NCI-H146 treated with DMSO at 0.1 percent for 48 hours (cell line): ENCODE results near the gene BTBD16.

Source experiments
- DNase-seq: peaks from one replicate; lab custom pipeline; 2025; ENCODE audit not compliant: unreplicated experiment; lab: John Stamatoyannopoulos, UW

BTBD16 gene

GRCh38 chr10:122308417-122309141 lies 37.5 kb downstream of the BTBD16 start:
- DNase-seq = no peak

DNA sequence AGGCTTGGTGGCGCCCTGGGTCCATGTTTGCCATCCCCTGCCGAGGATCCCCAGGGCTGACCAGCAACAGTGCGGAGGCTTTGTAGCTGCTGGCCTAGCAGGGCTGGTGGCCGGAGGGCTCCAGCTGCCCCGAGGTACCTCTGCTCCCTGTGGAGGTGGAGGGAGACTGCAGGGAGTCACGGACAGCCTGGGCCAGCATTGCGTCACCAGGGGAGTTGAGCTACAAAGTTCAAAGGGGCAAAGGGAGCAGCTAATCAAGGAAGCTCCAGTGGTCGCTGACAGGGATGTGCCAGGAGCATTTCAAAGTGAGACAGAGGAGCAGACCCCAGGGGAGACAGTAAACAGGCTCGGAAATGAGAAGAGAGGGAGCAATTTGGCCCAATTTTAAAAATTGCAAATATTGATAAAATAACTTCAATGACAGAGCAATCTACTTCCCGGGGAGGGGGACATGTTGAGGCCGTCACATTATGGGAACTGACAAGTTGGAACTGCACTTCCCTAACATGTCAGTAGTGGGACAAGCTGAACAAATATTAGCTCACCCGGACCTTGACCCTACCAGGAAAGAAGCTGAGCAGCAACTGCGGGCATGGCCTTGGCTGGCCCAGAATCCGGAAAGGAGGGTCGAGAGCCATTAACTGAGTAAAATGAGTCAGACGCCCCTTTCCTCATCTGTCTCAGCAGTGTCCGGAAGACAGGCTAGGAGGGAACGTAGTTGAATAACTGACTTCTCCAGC lies 39.4 kb downstream of the BTBD16 start:
- peak; percentile 85 for DNase-seq

DNA sequence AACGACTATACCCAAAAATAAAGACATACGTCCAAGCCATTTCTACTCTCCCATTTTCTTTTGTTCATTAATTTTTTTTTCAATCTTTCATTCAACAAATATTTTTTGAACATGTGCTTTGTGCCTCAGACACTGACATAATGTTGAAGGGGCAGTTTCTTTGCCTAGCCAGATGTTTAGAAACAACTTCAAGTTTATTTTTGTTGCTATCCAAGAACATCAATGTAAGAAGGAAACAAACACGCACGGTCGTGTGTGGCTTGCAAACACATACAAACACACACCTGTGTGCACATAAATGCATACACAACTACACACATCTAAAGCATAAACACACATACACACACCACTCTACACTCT lies 39.9 kb downstream of the BTBD16 start:
- no peak for DNase-seq

DNA sequence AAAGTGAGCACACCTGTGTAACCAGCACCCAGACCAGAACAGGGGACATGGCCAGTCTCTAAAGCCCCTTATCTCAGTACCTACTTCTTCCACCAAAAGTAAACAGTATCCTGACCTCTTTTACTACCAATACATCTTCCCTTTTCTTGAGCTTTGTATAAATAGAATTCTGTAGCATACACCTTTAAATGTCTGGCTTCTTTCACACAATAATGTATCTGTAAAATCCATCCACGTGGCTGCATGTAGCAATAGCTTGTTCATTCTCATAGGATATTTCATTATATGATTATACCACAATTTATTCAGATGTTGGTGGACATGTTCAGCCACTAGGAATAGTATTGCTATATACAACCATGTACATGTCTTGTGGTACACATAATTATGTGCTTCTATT lies 40.6 kb downstream of the BTBD16 start:
- DNase-seq = no peak

GRCh38 chr10:122316224-122316884 lies 45.3 kb downstream of the BTBD16 start:
- no peak for DNase-seq

GRCh38 chr10:122321960-122322359 lies 50.9 kb downstream of the BTBD16 start:
- no peak for DNase-seq

- DNase-seq = no peak
Measured at GRCh38 chr10:122323189-122323588, 52.1 kb downstream of the BTBD16 start.

- no peak for DNase-seq
Measured at GRCh38 chr10:122323941-122324675, 53.0 kb downstream of the BTBD16 start.

GRCh38 chr10:122325235-122325634 lies 54.1 kb downstream of the BTBD16 start:
- no peak for DNase-seq

- DNase-seq = no peak
Measured at GRCh38 chr10:122326385-122326784, 55.3 kb downstream of the BTBD16 start.

- DNase-seq = no peak
Measured at GRCh38 chr10:122326806-122327205, 55.7 kb downstream of the BTBD16 start.

DNA sequence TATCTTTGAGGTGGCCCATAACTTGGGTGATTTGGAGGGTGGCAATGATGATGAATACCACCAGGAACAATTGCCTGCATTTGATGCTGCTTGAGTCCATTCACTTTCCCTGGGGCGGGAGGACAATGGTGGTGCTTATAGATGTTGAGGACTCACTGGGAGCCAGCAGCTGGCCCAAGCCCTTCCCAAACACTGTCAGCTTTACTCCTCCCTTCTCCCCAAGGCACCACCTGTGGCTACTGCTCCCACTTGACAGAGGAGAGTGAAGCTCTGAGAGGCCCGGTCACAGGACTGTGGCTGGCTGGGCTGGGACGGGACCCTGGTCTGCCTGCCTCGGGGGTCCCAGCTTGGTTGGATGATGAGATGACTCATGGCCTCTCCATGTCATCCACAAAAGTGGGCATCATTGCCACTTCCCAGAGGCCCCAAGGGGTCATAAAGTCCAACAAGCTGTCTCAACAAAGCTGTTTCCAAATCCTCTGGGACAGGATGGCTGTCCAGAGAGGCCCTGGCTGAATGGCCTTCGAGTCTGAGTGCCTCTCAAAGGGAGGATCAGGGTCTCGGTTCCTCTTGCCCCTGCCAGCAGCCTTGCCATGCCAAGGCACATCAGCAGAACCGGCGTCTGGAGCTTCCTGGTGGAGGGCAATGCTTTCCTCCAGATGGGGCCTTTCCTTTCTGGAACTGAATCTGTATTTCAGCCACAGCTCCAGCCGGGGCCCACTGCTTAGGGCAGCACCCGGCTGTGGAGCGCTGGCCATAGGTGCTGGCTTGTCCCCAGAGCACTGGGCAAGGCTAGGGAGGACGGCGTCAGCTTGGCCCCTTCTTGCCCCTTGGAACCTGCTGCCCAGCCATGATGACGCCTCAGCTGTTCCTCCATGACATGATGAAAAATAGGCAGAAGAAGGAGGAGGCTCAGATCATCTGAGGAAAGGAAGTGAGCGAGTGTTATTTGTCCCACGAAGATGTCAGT lies 56.4 kb downstream of the BTBD16 start:
- DNase-seq = no peak

DNA sequence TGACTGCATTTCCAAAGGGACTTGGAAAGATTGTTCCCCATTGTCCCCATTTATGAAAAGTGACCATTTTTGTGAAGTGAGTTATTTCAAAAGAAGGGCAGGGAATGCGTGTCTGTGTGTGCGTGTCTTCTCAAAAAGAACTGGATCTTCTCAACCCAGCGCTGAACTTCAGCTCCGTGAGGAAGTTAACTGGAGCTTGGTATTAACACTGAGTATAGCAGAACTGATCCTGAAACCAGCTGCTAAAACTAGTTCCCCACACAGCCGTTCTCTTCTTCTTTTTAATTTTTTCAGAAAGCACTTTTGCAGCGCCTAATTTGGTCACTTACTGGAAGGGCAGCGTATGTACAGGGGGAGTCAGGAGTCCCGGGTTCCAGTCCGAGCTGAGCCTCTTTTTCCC lies 57.6 kb downstream of the BTBD16 start:
- DNase-seq = no peak

DNA sequence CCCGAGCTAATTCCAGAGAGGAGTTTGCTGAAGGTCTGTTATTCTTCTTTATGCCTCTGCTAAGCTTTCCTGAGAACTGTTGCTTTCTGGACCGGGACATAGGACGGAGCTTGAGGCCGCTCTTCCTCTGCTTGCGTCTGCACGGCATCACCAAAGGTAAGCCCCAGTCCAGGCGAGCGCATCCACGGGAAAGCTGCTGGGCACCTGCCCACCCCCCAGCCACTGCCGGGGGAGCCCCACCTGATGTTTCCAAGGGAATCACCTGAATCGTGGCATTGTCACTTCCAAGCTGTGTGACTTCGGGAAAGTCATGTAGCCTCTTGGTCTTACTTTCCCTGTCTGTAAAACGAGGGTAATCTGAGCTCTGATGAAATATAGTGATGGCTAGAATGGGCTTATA lies 58.3 kb downstream of the BTBD16 start:
- no peak for DNase-seq

- DNase-seq = no peak
Measured at GRCh38 chr10:122331100-122331499, 60.0 kb downstream of the BTBD16 start.

DNA sequence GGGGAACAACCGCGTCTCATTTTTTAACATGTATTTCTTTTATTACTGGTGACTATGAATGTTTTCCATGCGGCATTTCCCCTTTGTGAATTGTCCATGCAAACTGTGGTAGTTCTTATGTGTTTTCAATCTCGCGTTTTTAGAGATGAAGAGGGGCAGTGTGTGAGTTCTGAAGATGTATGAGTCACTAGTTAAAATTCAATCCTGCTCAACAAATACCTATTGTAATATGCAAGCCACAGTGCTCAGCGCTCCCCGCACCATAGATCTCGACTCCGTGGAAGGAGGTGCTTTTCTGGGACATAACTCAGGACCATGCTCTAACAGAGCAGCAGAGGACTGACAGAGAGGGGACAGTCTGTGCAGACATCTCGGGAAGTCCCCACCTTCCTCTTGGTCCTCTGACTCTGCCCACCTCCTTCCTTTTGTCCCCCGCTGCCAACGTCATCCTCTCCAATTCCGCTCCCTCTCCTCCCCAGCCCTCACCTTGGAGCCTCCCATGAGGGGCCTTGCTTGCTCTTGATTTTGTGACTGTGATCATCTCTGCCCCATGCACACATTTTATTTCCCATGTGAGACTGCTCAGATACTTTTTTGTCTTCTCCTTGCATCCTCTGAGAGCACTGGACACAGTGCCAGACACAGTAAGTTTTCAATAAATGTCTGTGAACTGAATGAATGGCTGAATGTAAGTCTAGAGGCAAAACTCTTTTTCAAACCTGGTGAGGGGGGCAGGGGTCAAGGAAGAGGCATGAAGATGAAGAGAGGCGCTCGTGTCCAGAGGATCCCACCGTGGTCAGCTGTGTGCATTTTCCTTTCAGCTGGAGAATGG lies 60.7 kb downstream of the BTBD16 start:
- DNase-seq = no peak

DNA sequence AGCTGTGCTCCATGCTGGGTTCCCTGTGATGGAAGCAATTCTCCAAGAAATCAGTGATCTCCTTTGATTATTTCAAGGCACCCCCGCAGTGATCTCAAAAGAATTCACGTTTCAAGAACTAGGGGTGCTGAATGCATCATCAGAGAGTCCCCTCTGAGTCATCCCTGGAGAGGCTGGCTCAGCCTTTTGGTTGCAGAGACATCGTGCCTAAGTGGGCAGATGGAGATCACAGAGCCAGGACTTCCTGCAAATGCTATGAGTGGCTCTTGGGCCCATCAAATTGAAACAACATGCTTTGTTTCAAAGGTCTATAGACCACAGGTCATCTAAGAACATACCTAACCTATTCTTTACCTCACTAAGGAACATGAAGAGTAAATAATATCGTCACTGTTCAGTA lies 61.9 kb downstream of the BTBD16 start:
- DNase-seq = no peak

DNA sequence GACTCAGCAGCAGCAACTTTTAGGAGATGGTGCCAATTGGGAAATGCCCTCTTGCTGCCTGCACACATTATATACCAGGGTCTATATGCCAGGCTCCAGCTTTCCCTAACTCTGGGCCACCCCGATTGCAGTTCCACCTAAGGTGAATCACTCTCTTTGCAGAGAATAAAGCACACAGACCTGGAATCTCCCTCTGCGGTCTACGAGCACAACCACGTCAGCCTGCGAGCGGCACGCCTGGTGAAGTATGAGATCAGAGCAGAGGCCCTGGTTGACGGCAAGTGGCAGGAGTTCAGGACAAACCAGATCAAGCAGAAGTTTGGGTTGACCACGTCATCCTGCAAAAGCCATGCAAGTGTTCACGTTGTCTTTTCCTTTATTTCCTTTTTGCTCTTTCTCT lies 65.2 kb downstream of the BTBD16 start:
- DNase-seq = no peak

DNA sequence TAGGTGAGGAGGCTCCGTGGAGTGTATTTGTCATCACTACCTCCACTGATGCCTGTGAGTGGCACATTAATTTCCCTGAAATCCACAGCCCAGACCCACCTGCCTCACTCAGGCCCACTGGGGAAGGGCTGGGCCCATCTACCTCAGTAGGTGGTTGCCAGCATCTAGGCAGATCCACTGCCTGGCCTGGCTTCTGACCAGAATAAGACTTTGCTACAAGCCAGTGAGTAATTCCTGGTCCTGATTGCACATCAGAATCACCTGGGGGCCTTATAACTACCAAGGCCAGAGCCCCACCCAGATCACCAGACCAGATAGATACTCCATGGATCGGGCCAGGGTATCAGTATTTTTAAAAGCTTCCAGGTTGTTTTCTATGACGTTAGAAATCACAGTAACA lies 65.9 kb downstream of the BTBD16 start:
- DNase-seq = no peak
